RWPE1 (cell line): ENCODE data around the gene CHKB.
"Not testable (repeated sequence)": the region's sequence is repeated elsewhere in the genome, so short reads cannot be mapped to it uniquely, and the experiment has no call there.

ENCODE experiments used
- CTCF ChIA-PET: fragments of 350-600 bp; sonication (Branson Sonifier 250); formaldehyde crosslinking; extraction: SDS; loops from one replicate; lab custom pipeline; 2021; lab: Yijun Ruan, JAX
- POLR2A ChIA-PET: fragments of 400-600 bp; formaldehyde crosslinking; extraction: SDS; loops from one replicate; lab custom pipeline; 2020; ENCODE audit warnings: antibody characterized with exemption; ENCODE audit not compliant: low non-redundant PET; lab: Yijun Ruan, JAX
- DNase-seq: peaks from one replicate; pipeline ENCODE4 v3.0.0; 2012; ENCODE audit warnings: low spot score
- H3K27ac ChIP-seq: fragments of 450-650 bp; 2 replicates; pipeline ENCODE4 v1.5.1; 2017
- CTCF ChIP-seq: fragments of 450-650 bp; conservative IDR thresholded peaks from 2 replicates; pipeline ENCODE4 v1.5.1; 2017; ENCODE audit warnings: low read depth, mild to moderate bottlenecking

Gene CHKB

GRCh38 chr22:50540381-50540780 lies 42.3 kb downstream of the CHKB start:
- H3K27ac ChIP-seq: peak overlapping the region; percentile 96
- no peak for TF ChIP-seq CTCF
- no peak for DNase-seq
- ChIA-PET CTCF (interaction anchor here (0.8 to 2.4 kb wide), 2 partner anchors 11 to 23 kb away, joined by 4 to 10 read pairs; partner anchors contain the start of gene TYMP), POLR2A (interaction anchor here (0.7 to 1.6 kb wide), 2 partner anchors 23 to 25 kb away, joined by 3 to 5 read pairs; no protein-coding TSS in a partner anchor)

- ChIA-PET POLR2A (interaction anchor here (0.5 kb wide), 1 partner anchor 10 kb away, joined by 4 read pairs; no protein-coding TSS in a partner anchor), CTCF (no interaction called here)
- peak overlapping the region; percentile 96 for H3K27ac ChIP-seq
- no peak for DNase-seq
- no peak for TF ChIP-seq CTCF
Observed at GRCh38 chr22:50537765-50538164, 44.9 kb downstream of the CHKB start.

DNA sequence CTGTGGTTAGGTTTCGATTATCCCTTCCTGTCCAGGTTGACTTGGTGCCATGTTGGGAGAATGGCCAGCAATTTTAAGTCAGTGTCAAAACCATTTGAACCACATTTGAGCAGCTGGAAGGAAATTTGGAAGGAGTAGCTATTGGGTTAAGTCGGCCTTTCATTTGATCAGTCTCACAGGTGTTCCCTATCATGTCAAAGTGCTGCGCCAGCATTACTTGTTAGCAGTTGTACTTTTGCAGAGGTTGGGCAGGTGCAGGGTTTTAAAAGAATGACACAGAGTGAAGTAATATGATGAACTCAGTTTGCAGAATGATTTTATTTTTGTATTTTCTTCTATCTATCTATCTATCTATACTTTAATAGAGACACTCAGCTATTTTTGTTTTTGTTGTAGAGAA lies 46.4 kb downstream of the CHKB start:
- DNase-seq: no peak
- CTCF ChIA-PET: no interaction called here
- no peak overlapping the region for H3K27ac ChIP-seq
- TF ChIP-seq CTCF: no peak
- POLR2A ChIA-PET: no interaction called here

DNA sequence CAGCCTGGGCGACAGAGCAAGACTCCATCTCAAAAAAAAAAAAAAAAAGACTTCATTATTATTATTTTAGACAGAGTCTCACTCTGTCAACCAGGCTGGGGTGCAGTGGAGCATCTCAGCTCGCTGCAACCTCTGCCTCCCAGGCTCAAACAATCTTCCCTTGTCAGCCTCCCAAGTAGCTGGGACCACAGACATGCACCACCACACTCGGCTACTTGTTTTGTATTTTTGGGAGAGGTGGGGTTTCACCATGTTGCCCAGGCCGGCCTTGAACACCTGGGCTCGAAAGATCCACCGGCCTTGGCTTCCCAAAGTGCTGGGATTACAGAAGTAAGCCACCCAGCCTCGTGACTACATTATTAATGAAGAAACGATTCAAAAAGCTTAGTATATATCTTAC lies 47.5 kb downstream of the CHKB start:
- ChIA-PET CTCF (no interaction called here), POLR2A (no interaction called here)
- TF ChIP-seq CTCF: no peak
- DNase-seq: no peak
- H3K27ac ChIP-seq: no peak overlapping the region

DNA sequence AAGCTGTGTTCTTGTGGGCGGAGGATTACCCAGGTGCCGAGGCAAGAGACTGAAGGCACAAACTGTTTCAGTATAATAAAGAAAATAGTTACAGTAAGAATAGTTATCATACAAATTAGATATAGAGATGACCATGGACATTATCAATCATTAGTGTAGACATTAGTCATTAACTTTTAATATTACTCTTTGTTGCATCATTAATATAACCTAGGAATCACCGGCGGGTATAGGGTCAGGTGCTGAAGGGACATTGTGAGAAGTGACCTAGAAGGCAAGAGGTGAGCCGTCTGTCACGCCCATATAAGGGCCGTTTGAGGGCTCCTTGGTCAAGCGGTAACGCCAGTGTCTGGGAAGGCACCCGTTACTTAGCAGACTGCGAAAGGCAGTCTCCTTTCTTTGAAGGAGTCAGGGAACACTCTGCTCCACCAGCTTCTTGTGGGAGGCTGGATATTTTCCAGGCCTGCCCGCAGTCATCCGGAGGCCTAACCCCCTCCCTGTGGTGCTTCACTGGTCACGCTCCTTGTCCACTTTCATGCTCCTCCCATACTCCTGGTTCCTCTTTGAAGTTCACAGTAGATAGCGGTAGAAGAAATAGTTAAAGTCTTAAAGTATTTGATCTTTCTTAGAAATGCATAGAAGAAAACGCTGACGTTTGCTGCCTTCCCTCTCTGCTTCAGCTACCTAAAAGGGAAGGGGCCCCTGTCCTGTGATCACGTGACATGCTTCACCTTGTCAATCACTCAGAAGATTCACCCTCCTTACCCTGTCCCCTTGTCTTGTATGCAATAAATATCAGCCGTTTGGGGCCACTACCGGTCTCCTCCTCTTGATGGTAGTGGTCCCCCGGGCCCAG lies 48.6 kb downstream of the CHKB start:
- POLR2A ChIA-PET, CTCF ChIA-PET, DNase-seq: not testable (repeated sequence)
- H3K27ac ChIP-seq: peak overlapping the region; percentile 32; the same call in 1 of the 2 replicates

- H3K27ac ChIP-seq: peak overlapping the region; percentile 97
Observed at GRCh38 chr22:50532824-50533796, 49.5 kb downstream of the CHKB start.

More at GRCh38 chr22:50532824-50533796, 49.5 kb downstream of the CHKB start:
- POLR2A ChIA-PET: no interaction called here
- DNase-seq: no peak
- TF ChIP-seq CTCF: no peak
- CTCF ChIA-PET: no interaction called here
